GM23338 (cell line): Measurements from ENCODE around the gene PLXNC1. TPM values are rescaled to one million over a fixed set of nuclear protein-coding genes. Genes with fewer than 3 reads are reported as not detected.

Experiments used
- ATAC-seq: fragments of 200-7000 bp; cut with Tn5 transposase; 3 replicates; pipeline ENCODE4 v1.9.1; 2020
- DNase-seq: peaks from one replicate; pipeline ENCODE4 v3.0.0-alpha.2; 2015; ENCODE audit warnings: low spot score
- H2AFZ ChIP-seq: fragments of 200-600 bp; sonication (generic); 2 replicates; pipeline ENCODE4 v1.8.0; 2016; ENCODE audit warnings: antibody characterized with exemption, mild to moderate bottlenecking, moderate library complexity
- H3F3A ChIP-seq: fragments of 200-600 bp; sonication (generic); replicated peaks from 2 replicates; pipeline ENCODE4 v1.8.0; 2017; ENCODE audit warnings: antibody characterized with exemption, mixed run types, low read depth
- H3K27ac ChIP-seq: fragments of 200-600 bp; sonication (generic); 2 replicates; pipeline ENCODE4 v1.6.1; 2016; ENCODE audit warnings: low read depth
- H3K27me3 ChIP-seq: fragments of 200-600 bp; sonication (generic); 2 replicates; pipeline ENCODE4 v1.8.0; 2016; ENCODE audit warnings: mild to moderate bottlenecking, mixed run types, moderate library complexity; ENCODE audit not compliant: insufficient read depth
- H3K36me3 ChIP-seq: fragments of 200-600 bp; sonication (generic); 2 replicates; pipeline ENCODE4 v1.8.0; 2016; ENCODE audit warnings: mild to moderate bottlenecking; ENCODE audit not compliant: insufficient read depth
- H3K4me1 ChIP-seq: fragments of 200-600 bp; sonication (generic); 2 replicates; pipeline ENCODE4 v1.8.0; 2016; ENCODE audit warnings: mild to moderate bottlenecking, moderate library complexity; ENCODE audit not compliant: insufficient read depth
- H3K4me2 ChIP-seq: fragments of 200-600 bp; sonication (generic); 2 replicates; pipeline ENCODE4 v1.7.1; 2017; ENCODE audit warnings: mixed run types
- H3K4me3 ChIP-seq: fragments of 200-600 bp; sonication (generic); 2 replicates; pipeline ENCODE4 v1.6.1; 2016; ENCODE audit warnings: mixed run types
- H3K79me2 ChIP-seq: fragments of 200-600 bp; sonication (generic); replicated peaks from 2 replicates; pipeline ENCODE4 v1.8.0; 2017; ENCODE audit warnings: mild to moderate bottlenecking; ENCODE audit not compliant: insufficient read depth
- H3K9me2 ChIP-seq: fragments of 200-600 bp; sonication (generic); 2 replicates; pipeline ENCODE4 v1.8.0; 2017; ENCODE audit not compliant: insufficient read depth
- H4K20me1 ChIP-seq: fragments of 200-600 bp; sonication (generic); replicated peaks from 2 replicates; pipeline ENCODE4 v1.8.0; 2017; ENCODE audit warnings: mild to moderate bottlenecking; ENCODE audit not compliant: insufficient read depth
- H3K27ac Mint-ChIP-seq: 2 replicates; pipeline ENCODE4 v1.8.0; 2020; ENCODE audit warnings: inconsistent platforms, mild to moderate bottlenecking, moderate library complexity, mixed read lengths
- H3K27me3 Mint-ChIP-seq: 3 replicates; pipeline ENCODE4 v1.8.0; 2022; ENCODE audit warnings: low read depth, mild to moderate bottlenecking, moderate library complexity, mixed read lengths, inconsistent platforms; ENCODE audit not compliant: insufficient read depth, poor library complexity
- H3K36me3 Mint-ChIP-seq: 3 replicates; pipeline ENCODE4 v1.8.0; 2021; ENCODE audit warnings: low read depth, mild to moderate bottlenecking, inconsistent platforms, moderate library complexity, mixed read lengths
- H3K4me1 Mint-ChIP-seq: 3 replicates; pipeline ENCODE4 v1.8.0; 2020; ENCODE audit warnings: mild to moderate bottlenecking, inconsistent platforms, mixed read lengths
- H3K4me3 Mint-ChIP-seq: 3 replicates; pipeline ENCODE4 v1.8.0; 2021; ENCODE audit warnings: moderate library complexity, mild to moderate bottlenecking, inconsistent platforms, mixed read lengths
- H3K9me3 Mint-ChIP-seq: 3 replicates; pipeline ENCODE4 v1.8.0; 2020; ENCODE audit warnings: moderate library complexity, mild to moderate bottlenecking, inconsistent platforms, mixed read lengths
- EZH2 ChIP-seq: fragments of 200-600 bp; sonication (generic); IDR thresholded peaks from one replicate; pipeline ENCODE4 v1.8.0; 2017; ENCODE audit warnings: antibody characterized with exemption, mild to moderate bottlenecking, low read depth; ENCODE audit not compliant: unreplicated experiment
- EZH2phosphoT487 ChIP-seq: fragments of 200-600 bp; sonication (generic); IDR thresholded peaks from one replicate; pipeline ENCODE4 v1.8.1; 2018; ENCODE audit warnings: antibody characterized with exemption; ENCODE audit not compliant: unreplicated experiment
- NANOG ChIP-seq: IDR thresholded peaks from 2 replicates; pipeline ENCODE4 v1.6.1; 2016; ENCODE audit warnings: antibody characterized with exemption, borderline replicate concordance
- ZNF331 ChIP-seq: fragments of 250-450 bp; sonication (Bioruptor Pico); IDR thresholded peaks from 2 replicates; pipeline ENCODE4 v1.5.0; 2020; ENCODE audit warnings: low read depth, mild to moderate bottlenecking, moderate library complexity
- ZNF462 ChIP-seq: fragments of 250-450 bp; sonication (Bioruptor Pico); IDR thresholded peaks from 2 replicates; pipeline ENCODE4 v1.5.0; 2020; ENCODE audit warnings: mild to moderate bottlenecking, moderate library complexity
- polyA plus RNA-seq: library from polyadenylated mRNA; unstranded; fragments of >200 nt; fragmentation: Nextera tagmentation; extraction: Ambion mirVana; gene quantifications from 2 replicates; pipeline ENCODE4 v1.2.1, GENCODE V29; 2016
- total RNA-seq: library from RNA; depleted of rRNA; stranded (reverse); fragments of >200 nt; shearing (Covaris generic); gene quantifications from 2 replicates; pipeline ENCODE4 v1.2.3, GENCODE V29; 2014
- TF ChIP-seq, protein P1 (sequence below), 2 experiments: fragments of 200-600 bp in 1 of 2; sonication (generic) in 1 of 2; conservative IDR thresholded peaks; 2 replicates each; pipeline versions ENCODE4 v1.5.1 to v1.6.1; 2016 to 2017; ENCODE audit warnings: antibody characterized with exemption in 2 of 2, low read depth in 2 of 2, mild to moderate bottlenecking in 2 of 2, moderate library complexity in 1 of 2
- TF ChIP-seq, protein P2 (sequence below): IDR thresholded peaks from one replicate; pipeline ENCODE4 v1.6.1; 2018; ENCODE audit warnings: antibody characterized with exemption; ENCODE audit not compliant: unreplicated experiment
- TF ChIP-seq, protein P3 (sequence below): IDR thresholded peaks from 2 replicates; pipeline ENCODE4 v1.6.1; 2016; ENCODE audit warnings: antibody characterized with exemption

PLXNC1 gene
- total and polyA plus RNA-seq, 2 experiments from 2014 or later, result 1.9 to 6.5 TPM

DNA sequence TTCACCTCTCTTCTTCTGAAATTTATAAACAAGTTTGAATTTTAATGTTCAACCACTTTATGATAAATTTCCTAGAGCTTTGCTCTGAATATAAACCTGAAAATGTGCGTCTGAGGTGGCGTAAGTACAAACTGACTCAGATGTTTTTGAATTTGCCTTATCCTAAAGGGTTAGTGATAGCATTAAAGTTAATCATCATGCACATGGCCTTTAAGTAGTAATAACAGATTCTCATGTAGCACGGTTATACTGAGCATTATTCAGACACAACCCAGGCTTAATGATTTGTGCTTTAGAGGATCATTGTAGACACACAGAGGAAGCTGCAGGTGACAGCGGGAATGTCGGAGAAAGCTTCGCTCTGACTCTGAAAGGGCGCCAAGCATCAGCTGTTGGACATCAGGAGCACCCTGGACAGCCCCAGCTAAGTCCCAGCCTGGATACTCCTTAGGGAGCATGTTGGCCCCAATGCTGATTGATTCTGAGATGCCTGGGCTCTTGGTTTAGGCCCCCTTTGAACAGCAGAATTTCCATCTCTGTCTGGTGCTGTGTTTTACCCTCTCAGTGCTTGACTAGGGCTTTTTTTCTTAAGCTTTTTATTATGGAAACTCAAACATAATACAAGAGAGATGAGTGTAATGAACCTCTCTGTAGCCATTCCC is 91.1 kb downstream of the PLXNC1 start (continued):
- TF ChIP-seq, protein P1, sequence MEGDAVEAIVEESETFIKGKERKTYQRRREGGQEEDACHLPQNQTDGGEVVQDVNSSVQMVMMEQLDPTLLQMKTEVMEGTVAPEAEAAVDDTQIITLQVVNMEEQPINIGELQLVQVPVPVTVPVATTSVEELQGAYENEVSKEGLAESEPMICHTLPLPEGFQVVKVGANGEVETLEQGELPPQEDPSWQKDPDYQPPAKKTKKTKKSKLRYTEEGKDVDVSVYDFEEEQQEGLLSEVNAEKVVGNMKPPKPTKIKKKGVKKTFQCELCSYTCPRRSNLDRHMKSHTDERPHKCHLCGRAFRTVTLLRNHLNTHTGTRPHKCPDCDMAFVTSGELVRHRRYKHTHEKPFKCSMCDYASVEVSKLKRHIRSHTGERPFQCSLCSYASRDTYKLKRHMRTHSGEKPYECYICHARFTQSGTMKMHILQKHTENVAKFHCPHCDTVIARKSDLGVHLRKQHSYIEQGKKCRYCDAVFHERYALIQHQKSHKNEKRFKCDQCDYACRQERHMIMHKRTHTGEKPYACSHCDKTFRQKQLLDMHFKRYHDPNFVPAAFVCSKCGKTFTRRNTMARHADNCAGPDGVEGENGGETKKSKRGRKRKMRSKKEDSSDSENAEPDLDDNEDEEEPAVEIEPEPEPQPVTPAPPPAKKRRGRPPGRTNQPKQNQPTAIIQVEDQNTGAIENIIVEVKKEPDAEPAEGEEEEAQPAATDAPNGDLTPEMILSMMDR (conservative IDR thresholded peaks at IDR 0.05; ENCODE audit: low read depth in 2 of 2), result no peak
- TF ChIP-seq EZH2phosphoT487, result no peak
- TF ChIP-seq, protein P2, sequence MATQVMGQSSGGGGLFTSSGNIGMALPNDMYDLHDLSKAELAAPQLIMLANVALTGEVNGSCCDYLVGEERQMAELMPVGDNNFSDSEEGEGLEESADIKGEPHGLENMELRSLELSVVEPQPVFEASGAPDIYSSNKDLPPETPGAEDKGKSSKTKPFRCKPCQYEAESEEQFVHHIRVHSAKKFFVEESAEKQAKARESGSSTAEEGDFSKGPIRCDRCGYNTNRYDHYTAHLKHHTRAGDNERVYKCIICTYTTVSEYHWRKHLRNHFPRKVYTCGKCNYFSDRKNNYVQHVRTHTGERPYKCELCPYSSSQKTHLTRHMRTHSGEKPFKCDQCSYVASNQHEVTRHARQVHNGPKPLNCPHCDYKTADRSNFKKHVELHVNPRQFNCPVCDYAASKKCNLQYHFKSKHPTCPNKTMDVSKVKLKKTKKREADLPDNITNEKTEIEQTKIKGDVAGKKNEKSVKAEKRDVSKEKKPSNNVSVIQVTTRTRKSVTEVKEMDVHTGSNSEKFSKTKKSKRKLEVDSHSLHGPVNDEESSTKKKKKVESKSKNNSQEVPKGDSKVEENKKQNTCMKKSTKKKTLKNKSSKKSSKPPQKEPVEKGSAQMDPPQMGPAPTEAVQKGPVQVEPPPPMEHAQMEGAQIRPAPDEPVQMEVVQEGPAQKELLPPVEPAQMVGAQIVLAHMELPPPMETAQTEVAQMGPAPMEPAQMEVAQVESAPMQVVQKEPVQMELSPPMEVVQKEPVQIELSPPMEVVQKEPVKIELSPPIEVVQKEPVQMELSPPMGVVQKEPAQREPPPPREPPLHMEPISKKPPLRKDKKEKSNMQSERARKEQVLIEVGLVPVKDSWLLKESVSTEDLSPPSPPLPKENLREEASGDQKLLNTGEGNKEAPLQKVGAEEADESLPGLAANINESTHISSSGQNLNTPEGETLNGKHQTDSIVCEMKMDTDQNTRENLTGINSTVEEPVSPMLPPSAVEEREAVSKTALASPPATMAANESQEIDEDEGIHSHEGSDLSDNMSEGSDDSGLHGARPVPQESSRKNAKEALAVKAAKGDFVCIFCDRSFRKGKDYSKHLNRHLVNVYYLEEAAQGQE, result no peak
- TF ChIP-seq, protein P3, sequence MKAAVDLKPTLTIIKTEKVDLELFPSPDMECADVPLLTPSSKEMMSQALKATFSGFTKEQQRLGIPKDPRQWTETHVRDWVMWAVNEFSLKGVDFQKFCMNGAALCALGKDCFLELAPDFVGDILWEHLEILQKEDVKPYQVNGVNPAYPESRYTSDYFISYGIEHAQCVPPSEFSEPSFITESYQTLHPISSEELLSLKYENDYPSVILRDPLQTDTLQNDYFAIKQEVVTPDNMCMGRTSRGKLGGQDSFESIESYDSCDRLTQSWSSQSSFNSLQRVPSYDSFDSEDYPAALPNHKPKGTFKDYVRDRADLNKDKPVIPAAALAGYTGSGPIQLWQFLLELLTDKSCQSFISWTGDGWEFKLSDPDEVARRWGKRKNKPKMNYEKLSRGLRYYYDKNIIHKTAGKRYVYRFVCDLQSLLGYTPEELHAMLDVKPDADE, result no peak
- TF ChIP-seq EZH2, result no peak
- TF ChIP-seq NANOG, result no peak

- Mint-ChIP-seq H3K4me1 (no peaks in the 10 kb centered on the region), H3K36me3 (no peaks in the 10 kb centered on the region), H3K27ac (no peak overlapping the region), H3K9me3 (no peaks in the 10 kb centered on the region), H3K27me3 (peaks cover 2% of the 10 kb centered on the region), H3K4me3 (no peak overlapping the region)
- H3K27me3 ChIP-seq, result no peaks in the 10 kb centered on the region
- H3K4me1 ChIP-seq, result no peaks in the 10 kb centered on the region
- H3K9me2 ChIP-seq, result no peaks in the 10 kb centered on the region
- no peak overlapping the region for H3K27ac ChIP-seq
- no peak overlapping the region for H3K4me3 ChIP-seq
- no peak for DNase-seq
- ATAC-seq, result no peak
- H4K20me1 ChIP-seq, result no peaks in the 10 kb centered on the region
- no peak overlapping the region for H3K4me2 ChIP-seq
- H2AFZ ChIP-seq, result no peak overlapping the region
- no peaks in the 10 kb centered on the region for H3K79me2 ChIP-seq
- no peaks in the 10 kb centered on the region for H3K36me3 ChIP-seq
- no peaks in the 10 kb centered on the region for H3F3A ChIP-seq
- TF ChIP-seq ZNF462 (CRISPR knock-in tag) (no peak), ZNF331 (CRISPR knock-in tag) (no peak), NANOG (no peak)
- TF ChIP-seq, protein P1 (conservative IDR thresholded peaks at IDR 0.05; ENCODE audit: low read depth in 2 of 2), result no peak
These were observed 91.8 kb downstream of the PLXNC1 start for GRCh38 chr12:94240171-94240570.
